ENCODE results near the gene PPP6C.
"Not testable (repeated sequence)": the region's sequence is repeated elsewhere in the genome, so short reads cannot be mapped to it uniquely, and the experiment has no call there.

- not testable (repeated sequence) for TF ChIP-seq EHMT2 (IDR thresholded peaks at IDR 0.05; ENCODE audit: borderline replicate concordance, low read depth, low read length); EED (CRISPR knock-in tag; IDR thresholded peaks at IDR 0.05); POLR2A (IDR thresholded peaks at IDR 0.05; ENCODE audit: insufficient read depth in 1 of 2, low read depth in 2 of 2, low read length in 2 of 2); ZNF639 (CRISPR knock-in tag; conservative IDR thresholded peaks at IDR 0.05); FOXM1 (CRISPR knock-in tag; IDR thresholded peaks at IDR 0.05)
Measured at GRCh38 chr9:125224858-125225257, 35.3 kb upstream of the PPP6C start.
